Heart left ventricle (tissue), 13 donors: ENCODE results near the gene TMEM138.

ENCODE experiments used
- POLR2A ChIP-seq, 2 donors: fragments of 450-650 bp; IDR thresholded peaks; one replicate each; pipeline ENCODE4 v1.6.1; 2017; ENCODE audit warnings: antibody characterized with exemption in 2 of 2, mild to moderate bottlenecking in 2 of 2, moderate library complexity in 2 of 2
- TF ChIP-seq, protein P1 (sequence below), 12 donors: fragments of 200-600 bp; sonication (generic) in 4 of 12; IDR thresholded peaks; one replicate each; pipeline versions ENCODE4 v1.5.0 to v1.8.0; 2018 to 2022; ENCODE audit warnings: antibody characterized with exemption in 12 of 12, mild to moderate bottlenecking in 5 of 12
- donor health status: ischemic (EF 13 %, LVEDD 7.1; RV severe dilation, severe dysfunction).
- donor health status: DM: no; HTN: yes; CAD: no.
- donor health status: DM: no; HTN: no; CAD: no.
- donor health status: ischemic (EF 25% LVEDD 6.9; RV normal size, moderate dysfunction).
- donor health status: ischemic (EF 25% LVEDD 5.7; RV mildly dilated, moderate dysfunction).
- donor health status: ischemic (EF 35%, LVEDD 5.7; RV mildly dilated, moderate dysfunction).
- donor health status: nonischemic (EF 11% LVEDD 7.7; RV severe dilation, severe dysfunction).
- donor health status: DM: yes; HTN: yes; CAD: no.
- donor health status: PGD.
- donor health status: ischemic (EF 29% LVEDD 5.4; RV normal size, mild dysfunction).
- donor health status: nonischemic (EF 23%, LVEDD 6.1; RV moderate dilation, normal function).

DNA sequence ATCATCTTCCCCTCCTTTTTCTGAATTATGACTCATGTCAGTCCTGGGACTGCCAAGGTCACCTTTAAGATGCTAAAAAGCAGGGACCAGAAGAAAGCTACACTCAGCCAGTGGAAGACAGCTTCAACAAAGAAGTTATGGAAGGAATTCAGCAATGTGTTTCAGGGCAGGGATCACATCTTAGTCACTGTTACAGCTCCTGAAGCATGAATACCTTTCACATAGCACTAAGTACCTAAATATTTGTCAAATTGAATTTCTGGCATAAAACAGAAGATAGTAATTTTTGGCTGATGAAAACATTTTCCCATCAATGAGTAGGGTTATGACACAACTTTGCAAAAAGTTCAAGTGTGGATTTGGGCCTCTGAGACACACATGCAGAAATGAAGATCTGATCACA lies 34.5 kb upstream of the TMEM138 start:
- TF ChIP-seq, protein P1, sequence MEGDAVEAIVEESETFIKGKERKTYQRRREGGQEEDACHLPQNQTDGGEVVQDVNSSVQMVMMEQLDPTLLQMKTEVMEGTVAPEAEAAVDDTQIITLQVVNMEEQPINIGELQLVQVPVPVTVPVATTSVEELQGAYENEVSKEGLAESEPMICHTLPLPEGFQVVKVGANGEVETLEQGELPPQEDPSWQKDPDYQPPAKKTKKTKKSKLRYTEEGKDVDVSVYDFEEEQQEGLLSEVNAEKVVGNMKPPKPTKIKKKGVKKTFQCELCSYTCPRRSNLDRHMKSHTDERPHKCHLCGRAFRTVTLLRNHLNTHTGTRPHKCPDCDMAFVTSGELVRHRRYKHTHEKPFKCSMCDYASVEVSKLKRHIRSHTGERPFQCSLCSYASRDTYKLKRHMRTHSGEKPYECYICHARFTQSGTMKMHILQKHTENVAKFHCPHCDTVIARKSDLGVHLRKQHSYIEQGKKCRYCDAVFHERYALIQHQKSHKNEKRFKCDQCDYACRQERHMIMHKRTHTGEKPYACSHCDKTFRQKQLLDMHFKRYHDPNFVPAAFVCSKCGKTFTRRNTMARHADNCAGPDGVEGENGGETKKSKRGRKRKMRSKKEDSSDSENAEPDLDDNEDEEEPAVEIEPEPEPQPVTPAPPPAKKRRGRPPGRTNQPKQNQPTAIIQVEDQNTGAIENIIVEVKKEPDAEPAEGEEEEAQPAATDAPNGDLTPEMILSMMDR (IDR thresholded peaks at IDR 0.05), result no peak
- TF ChIP-seq POLR2A (IDR thresholded peaks at IDR 0.05), result no peak
